Measurements from ENCODE around the gene CFAP210.

Gene CFAP210

DNA sequence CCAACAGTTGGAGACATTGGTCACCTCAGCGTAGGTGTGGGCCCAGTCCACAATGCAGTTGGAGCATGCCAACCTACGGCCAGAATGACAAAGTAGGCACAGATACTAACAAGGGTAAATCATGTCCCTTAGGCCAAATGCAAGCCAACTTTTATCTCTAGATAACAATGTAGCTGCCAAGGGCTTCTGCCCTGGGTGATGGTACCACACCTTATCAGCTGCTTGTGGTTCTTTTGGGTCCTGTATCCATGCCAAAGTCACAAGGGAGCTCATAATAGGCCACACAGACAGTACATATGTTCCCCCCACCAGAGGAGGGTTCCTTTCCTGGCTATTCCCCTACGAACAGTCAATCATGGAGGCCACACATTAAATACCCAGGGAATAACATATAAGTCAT lies 19.1 kb upstream of the CFAP210 start:
- no peak for TF ChIP-seq CTCF (IDR thresholded peaks at IDR 0.05; ENCODE audit: borderline replicate concordance, insufficient read depth, low read depth, low read length)
- no peak overlapping the region for H3K4me3 ChIP-seq (ENCODE audit: low read depth, low read length)

- TF ChIP-seq CTCF (IDR thresholded peaks at IDR 0.05; ENCODE audit: borderline replicate concordance, insufficient read depth, low read depth, low read length) = no peak
- no peak overlapping the region for H3K4me3 ChIP-seq (ENCODE audit: low read depth, low read length)
Measured at GRCh38 chr2:169712791-169713227, 18.6 kb upstream of the CFAP210 start.

DNA sequence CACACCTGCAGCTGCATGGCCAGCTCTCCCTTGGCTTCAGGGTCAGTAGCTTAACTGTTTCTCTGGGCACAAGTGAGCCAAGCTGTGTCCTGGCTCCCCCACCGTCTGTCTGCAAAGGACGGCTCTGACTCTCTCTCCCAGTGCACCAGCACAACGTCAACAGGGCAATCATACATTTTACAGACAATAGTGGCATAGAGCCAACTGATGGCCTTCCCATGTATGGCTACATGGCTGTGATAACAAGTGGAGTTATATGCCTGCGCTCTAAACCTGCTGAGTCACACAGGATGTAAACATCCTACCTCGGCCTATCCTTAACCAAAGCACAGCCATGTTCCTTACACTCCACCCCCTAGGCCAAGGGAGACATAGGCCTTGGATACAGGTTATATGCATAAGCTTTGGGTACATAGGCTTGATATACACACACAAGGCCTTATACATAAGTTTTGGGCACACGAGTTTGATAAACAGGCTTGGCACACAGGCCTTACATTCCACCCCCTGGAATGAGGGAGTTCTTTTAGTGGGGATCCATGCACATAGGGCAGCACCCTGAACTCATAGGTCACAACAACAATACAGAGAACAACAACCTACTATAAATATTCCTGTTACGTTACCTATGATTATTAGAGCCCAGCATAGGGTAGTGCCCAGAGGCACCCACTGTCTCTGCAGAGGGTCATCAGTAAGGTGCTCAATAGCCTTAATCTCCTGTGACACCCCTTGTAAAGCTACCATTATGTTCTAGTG lies 17.7 kb upstream of the CFAP210 start:
- no peak overlapping the region for H3K4me3 ChIP-seq (ENCODE audit: low read depth, low read length)
- no peak for TF ChIP-seq CTCF (IDR thresholded peaks at IDR 0.05; ENCODE audit: borderline replicate concordance, insufficient read depth, low read depth, low read length)

- H3K4me3 ChIP-seq (ENCODE audit: low read depth, low read length) = no peak overlapping the region
- TF ChIP-seq CTCF (IDR thresholded peaks at IDR 0.05; ENCODE audit: borderline replicate concordance, insufficient read depth, low read depth, low read length) = no peak
Measured at GRCh38 chr2:169709981-169710380, 15.8 kb upstream of the CFAP210 start.

- H3K4me3 ChIP-seq (ENCODE audit: low read depth, low read length) = no peak overlapping the region
- no peak for TF ChIP-seq CTCF (IDR thresholded peaks at IDR 0.05; ENCODE audit: borderline replicate concordance, insufficient read depth, low read depth, low read length)
Measured at GRCh38 chr2:169709331-169709730, 15.1 kb upstream of the CFAP210 start.

DNA sequence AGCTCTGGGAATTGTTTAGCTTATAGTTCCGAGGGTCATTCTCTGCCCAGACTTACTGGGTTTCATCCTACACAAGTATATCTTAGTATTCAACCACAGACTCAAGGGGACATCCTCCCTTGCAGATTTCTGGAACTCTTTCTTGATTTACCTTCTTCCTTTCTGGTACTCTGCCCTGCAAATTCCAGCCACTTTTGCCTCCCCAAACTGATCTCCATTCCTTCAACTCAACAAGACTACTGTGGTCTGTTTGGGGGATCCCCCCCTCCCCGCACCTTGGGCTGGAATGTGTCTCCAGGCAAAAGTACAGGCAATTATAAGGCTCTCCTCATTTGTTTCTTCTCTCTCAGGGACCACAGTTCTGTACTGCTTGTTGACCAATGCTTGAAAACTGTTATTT lies 13.4 kb upstream of the CFAP210 start:
- H3K4me3 ChIP-seq (ENCODE audit: low read depth, low read length) = no peak overlapping the region
- TF ChIP-seq CTCF (IDR thresholded peaks at IDR 0.05; ENCODE audit: borderline replicate concordance, insufficient read depth, low read depth, low read length) = no peak

DNA sequence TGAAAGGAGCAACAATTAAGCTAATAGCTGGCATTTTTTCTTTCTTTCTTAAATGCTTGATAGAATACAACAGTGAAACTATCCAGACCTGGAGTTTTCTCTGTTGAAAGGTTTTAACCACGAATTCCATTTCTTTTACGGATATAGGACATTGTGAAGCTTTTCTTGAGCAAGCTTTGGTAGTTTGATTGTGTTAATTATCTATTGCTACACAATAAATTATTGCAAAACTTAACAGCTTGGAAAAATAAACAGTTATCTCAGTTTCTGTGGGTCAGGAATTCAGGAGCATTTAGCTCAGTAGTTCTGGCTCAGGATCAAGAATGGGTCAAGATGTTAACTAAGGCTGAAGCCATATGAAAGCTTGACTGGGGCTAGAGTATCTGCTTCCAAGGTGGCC lies 11.7 kb upstream of the CFAP210 start:
- no peak for TF ChIP-seq CTCF (IDR thresholded peaks at IDR 0.05; ENCODE audit: borderline replicate concordance, insufficient read depth, low read depth, low read length)
- no peak overlapping the region for H3K4me3 ChIP-seq (ENCODE audit: low read depth, low read length)
